DOHH2 (cell line): ENCODE data around the gene PAPPA.

Experiments used
- H3F3A ChIP-seq: fragments of 200-600 bp; sonication (generic), shearing (Covaris generic); 2 replicates; pipeline ENCODE4 v1.6.0; 2016; ENCODE audit warnings: antibody characterized with exemption, mild to moderate bottlenecking; ENCODE audit not compliant: control insufficient read depth, insufficient read depth
- H3K27ac ChIP-seq: fragments of 200-600 bp; sonication (generic); 2 replicates; pipeline ENCODE4 v1.5.1; 2014; ENCODE audit warnings: low read depth, mild to moderate bottlenecking, low read length, moderate library complexity
- H3K27me3 ChIP-seq: fragments of 200-600 bp; sonication (generic); 2 replicates; pipeline ENCODE4 v1.6.1; 2014; ENCODE audit warnings: mild to moderate bottlenecking, low read length, mixed read lengths; ENCODE audit not compliant: control insufficient read depth
- H3K36me3 ChIP-seq: fragments of 200-600 bp; sonication (generic); 2 replicates; pipeline ENCODE4 v1.6.1; 2014; ENCODE audit warnings: mild to moderate bottlenecking, low read length, moderate library complexity, mixed read lengths; ENCODE audit not compliant: control insufficient read depth
- H3K4me1 ChIP-seq: fragments of 200-600 bp; sonication (generic); 2 replicates; pipeline ENCODE4 v1.6.1; 2014; ENCODE audit warnings: mild to moderate bottlenecking, low read length, mixed read lengths; ENCODE audit not compliant: control insufficient read depth
- H3K4me2 ChIP-seq: fragments of 200-600 bp; sonication (generic); 2 replicates; pipeline ENCODE4 v1.6.0; 2014; ENCODE audit warnings: mild to moderate bottlenecking, low read length, moderate library complexity
- H3K4me3 ChIP-seq: fragments of 200-600 bp; sonication (generic); 2 replicates; pipeline ENCODE4 v1.5.1; 2014; ENCODE audit warnings: mild to moderate bottlenecking, low read length, mixed read lengths
- H3K79me2 ChIP-seq: fragments of 200-600 bp; sonication (generic); 2 replicates; pipeline ENCODE4 v1.6.1; 2014; ENCODE audit warnings: mild to moderate bottlenecking, low read length, mixed read lengths; ENCODE audit not compliant: control insufficient read depth
- H3K9me2 ChIP-seq: fragments of 200-600 bp; sonication (generic); replicated peaks from 2 replicates; pipeline ENCODE4 v1.6.1; 2014; ENCODE audit warnings: mild to moderate bottlenecking, low read length, mixed read lengths; ENCODE audit not compliant: control insufficient read depth
- H3K9me3 ChIP-seq: fragments of 200-600 bp; sonication (generic); 2 replicates; pipeline ENCODE4 v1.6.1; 2014; ENCODE audit warnings: antibody characterized with exemption, low read length, mixed read lengths; ENCODE audit not compliant: control insufficient read depth, insufficient read depth
- H4K20me1 ChIP-seq: fragments of 200-600 bp; sonication (generic); 2 replicates; pipeline ENCODE4 v1.6.0; 2014; ENCODE audit warnings: low read depth, mild to moderate bottlenecking, antibody characterized with exemption, low read length, moderate library complexity; ENCODE audit not compliant: control insufficient read depth, insufficient read depth
- EZH2phosphoT487 ChIP-seq: fragments of 200-600 bp; sonication (generic); IDR thresholded peaks from 2 replicates; pipeline ENCODE4 v1.6.1; 2017; ENCODE audit warnings: borderline replicate concordance, mild to moderate bottlenecking, antibody characterized with exemption, low read length, moderate library complexity, mixed read lengths
- TF ChIP-seq, protein P1 (sequence below): fragments of 200-600 bp; sonication (generic); IDR thresholded peaks from one replicate; pipeline ENCODE4 v1.5.1; 2014; ENCODE audit warnings: antibody characterized with exemption, mild to moderate bottlenecking, low read depth, low read length; ENCODE audit not compliant: poor library complexity, severe bottlenecking

The PAPPA gene

DNA sequence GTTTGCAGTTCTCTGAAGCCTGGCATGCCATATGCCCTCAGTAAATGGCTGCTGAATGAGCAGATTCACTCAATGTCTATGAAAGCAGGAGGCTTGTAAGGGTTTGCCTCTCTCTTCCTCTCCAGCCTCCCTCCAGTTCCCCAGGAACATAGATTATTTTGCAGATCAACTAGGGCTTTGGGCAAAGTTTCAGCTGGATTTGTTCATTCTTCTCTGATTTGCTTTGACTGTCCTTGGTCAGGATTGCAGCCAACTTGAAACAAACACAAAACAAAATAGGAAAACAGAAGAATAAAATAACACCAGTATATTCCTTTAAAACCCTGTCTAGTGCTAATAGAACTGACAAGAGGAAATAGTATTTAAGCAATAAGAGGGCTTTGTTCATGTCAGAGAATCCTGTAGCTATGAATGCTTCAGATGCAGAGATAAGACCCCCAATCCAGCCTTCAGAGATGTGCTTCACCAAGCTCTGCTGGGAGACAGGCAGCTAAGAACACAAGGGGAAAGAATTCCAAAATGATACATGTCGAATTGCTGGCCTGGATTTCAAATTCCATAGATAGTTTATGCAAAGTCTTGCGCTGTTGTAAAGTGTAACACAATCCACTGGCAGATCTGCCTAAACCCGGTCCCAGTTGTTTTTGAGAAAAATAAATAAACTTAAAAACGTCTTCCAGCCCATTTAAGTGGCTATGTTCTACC, 174.3 kb downstream of the PAPPA start:
- Histone ChIP-seq H3K79me2 (no peaks in the 10 kb centered on the region), H3K9me3 (no peaks in the 10 kb centered on the region), H4K20me1 (no peaks in the 10 kb centered on the region), H3K27ac (no peak overlapping the region), H3F3A (no peaks in the 10 kb centered on the region), H3K4me3 (no peak overlapping the region), H3K4me2 (no peak overlapping the region), H3K4me1 (no peaks in the 10 kb centered on the region), H3K36me3 (no peaks in the 10 kb centered on the region), H3K27me3 (no peaks in the 10 kb centered on the region), H3K9me2 (no peaks in the 10 kb centered on the region)
- no peak for TF ChIP-seq EZH2phosphoT487
- TF ChIP-seq, protein P1, sequence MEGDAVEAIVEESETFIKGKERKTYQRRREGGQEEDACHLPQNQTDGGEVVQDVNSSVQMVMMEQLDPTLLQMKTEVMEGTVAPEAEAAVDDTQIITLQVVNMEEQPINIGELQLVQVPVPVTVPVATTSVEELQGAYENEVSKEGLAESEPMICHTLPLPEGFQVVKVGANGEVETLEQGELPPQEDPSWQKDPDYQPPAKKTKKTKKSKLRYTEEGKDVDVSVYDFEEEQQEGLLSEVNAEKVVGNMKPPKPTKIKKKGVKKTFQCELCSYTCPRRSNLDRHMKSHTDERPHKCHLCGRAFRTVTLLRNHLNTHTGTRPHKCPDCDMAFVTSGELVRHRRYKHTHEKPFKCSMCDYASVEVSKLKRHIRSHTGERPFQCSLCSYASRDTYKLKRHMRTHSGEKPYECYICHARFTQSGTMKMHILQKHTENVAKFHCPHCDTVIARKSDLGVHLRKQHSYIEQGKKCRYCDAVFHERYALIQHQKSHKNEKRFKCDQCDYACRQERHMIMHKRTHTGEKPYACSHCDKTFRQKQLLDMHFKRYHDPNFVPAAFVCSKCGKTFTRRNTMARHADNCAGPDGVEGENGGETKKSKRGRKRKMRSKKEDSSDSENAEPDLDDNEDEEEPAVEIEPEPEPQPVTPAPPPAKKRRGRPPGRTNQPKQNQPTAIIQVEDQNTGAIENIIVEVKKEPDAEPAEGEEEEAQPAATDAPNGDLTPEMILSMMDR, result no peak

DNA sequence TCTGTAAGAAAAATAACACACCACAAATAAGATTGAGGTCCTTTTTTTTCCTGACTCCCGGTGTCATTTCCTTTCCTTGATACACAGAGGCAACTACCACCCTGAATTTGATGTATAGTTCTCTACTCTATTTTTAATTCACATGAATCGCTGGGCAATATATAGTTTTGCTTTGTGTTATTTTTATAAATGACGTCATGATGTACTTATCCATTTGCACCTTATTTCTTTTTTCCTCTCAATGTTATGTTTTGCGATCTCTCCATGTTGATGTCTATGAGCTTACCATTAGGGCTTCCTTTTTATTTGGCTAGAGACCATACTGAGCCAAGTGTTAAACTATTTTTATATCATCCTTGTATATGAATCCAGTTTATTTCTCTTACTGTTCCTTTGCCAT, 175.9 kb downstream of the PAPPA start:
- no peak overlapping the region for H3K27ac ChIP-seq
- no peaks in the 10 kb centered on the region for H3K4me1 ChIP-seq
- TF ChIP-seq EZH2phosphoT487, result no peak
- TF ChIP-seq, protein P1, result no peak
- no peaks in the 10 kb centered on the region for H3K9me2 ChIP-seq
- H3K27me3 ChIP-seq, result no peaks in the 10 kb centered on the region
- no peaks in the 10 kb centered on the region for H3K9me3 ChIP-seq
- no peaks in the 10 kb centered on the region for H3K79me2 ChIP-seq
- no peak overlapping the region for H3K4me3 ChIP-seq
- H3K4me2 ChIP-seq, result no peak overlapping the region
- no peaks in the 10 kb centered on the region for H3K36me3 ChIP-seq
- no peaks in the 10 kb centered on the region for H3F3A ChIP-seq
- no peaks in the 10 kb centered on the region for H4K20me1 ChIP-seq

DNA sequence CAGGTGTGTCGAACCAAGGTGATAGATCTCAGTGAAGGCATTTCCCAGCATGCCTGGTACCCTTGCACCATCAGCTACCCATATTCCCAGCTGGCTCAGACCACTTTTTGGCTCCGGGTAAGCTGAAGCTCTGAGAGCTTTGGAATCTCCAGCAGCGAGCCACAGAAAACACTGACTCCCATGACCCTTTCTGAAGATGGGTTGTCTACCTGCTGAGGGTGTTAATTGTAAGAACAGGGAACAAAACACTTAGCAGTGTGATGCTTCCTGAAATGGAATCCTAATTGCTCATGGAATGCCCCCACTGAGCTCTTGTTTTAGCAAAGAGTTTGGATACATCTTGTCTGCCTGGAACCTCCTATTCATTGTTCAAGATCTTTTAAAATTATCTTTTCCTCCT, 177.7 kb downstream of the PAPPA start:
- TF ChIP-seq, protein P1, result no peak
- no peak for TF ChIP-seq EZH2phosphoT487
- H3K4me1 ChIP-seq, result no peaks in the 10 kb centered on the region

More for the DNA sequence above, 177.7 kb downstream of the PAPPA start:
- H3K4me2 ChIP-seq, result no peak overlapping the region
- H3K79me2 ChIP-seq, result no peaks in the 10 kb centered on the region
- no peaks in the 10 kb centered on the region for H3K9me2 ChIP-seq
- H4K20me1 ChIP-seq, result no peaks in the 10 kb centered on the region
- no peaks in the 10 kb centered on the region for H3K27me3 ChIP-seq
- H3K9me3 ChIP-seq, result no peaks in the 10 kb centered on the region
- H3K27ac ChIP-seq, result no peak overlapping the region
- no peaks in the 10 kb centered on the region for H3K36me3 ChIP-seq
- H3F3A ChIP-seq, result no peaks in the 10 kb centered on the region
- no peak overlapping the region for H3K4me3 ChIP-seq
